ENCODE results near the gene XPO1. TPM values are rescaled to one million over a fixed set of nuclear protein-coding genes. Genes with fewer than 3 reads are reported as not detected.
A peak's percentile ranks its signal among the peaks of the same experiment; 100 is the strongest.

XPO1 gene
- total and polyA plus RNA-seq, 12 donors = 48.6 to 137 (median 79.1) TPM

DNA sequence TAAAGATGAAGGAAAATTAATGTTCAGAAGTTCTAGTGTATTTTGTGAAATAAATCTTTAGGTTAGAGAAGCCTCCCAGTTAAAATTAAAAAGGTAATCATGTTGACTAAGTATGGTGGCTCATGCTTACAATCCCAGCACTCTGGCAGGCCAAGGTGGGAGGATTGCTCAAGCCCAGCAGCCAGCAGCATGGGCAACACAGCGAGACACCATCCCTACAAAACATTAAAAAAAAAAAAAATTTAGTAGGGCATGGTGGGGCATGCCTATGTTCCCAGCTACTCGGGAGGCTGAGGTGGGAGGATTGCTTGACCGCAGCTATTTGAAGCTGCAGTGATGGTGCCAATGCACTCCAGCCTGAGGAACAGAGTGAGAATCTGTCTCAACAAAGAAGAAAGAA is 17.9 kb downstream of the XPO1 start:
- Histone ChIP-seq H3K36me3 (replicated peaks in 1 of 2) (peaks cover 0 to 59% of the 10 kb centered on the region in 2 donors), H3K27ac (no peak overlapping the region), H3K4me3 (no peak overlapping the region), H3K9me3 (replicated peaks in 1 of 3) (no peaks in the 10 kb centered on the region), H3K27me3 (no peaks in the 10 kb centered on the region), H3K4me1 (replicated peaks in 1 of 2) (peaks cover 7% of the 10 kb centered on the region in 2 donors)
- TF ChIP-seq, protein P1, sequence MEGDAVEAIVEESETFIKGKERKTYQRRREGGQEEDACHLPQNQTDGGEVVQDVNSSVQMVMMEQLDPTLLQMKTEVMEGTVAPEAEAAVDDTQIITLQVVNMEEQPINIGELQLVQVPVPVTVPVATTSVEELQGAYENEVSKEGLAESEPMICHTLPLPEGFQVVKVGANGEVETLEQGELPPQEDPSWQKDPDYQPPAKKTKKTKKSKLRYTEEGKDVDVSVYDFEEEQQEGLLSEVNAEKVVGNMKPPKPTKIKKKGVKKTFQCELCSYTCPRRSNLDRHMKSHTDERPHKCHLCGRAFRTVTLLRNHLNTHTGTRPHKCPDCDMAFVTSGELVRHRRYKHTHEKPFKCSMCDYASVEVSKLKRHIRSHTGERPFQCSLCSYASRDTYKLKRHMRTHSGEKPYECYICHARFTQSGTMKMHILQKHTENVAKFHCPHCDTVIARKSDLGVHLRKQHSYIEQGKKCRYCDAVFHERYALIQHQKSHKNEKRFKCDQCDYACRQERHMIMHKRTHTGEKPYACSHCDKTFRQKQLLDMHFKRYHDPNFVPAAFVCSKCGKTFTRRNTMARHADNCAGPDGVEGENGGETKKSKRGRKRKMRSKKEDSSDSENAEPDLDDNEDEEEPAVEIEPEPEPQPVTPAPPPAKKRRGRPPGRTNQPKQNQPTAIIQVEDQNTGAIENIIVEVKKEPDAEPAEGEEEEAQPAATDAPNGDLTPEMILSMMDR (IDR thresholded peaks at IDR 0.05) = no peak
- TF ChIP-seq POLR2A (IDR thresholded peaks at IDR 0.05) = no peak
- DNase-seq = no peak
- WGBS, 4 donors = 91 to 98% (median 94%) methylated on average over 3 of the region's 3 CpGs
- intact Hi-C loops (cut with DNase I) = no loop called here

DNA sequence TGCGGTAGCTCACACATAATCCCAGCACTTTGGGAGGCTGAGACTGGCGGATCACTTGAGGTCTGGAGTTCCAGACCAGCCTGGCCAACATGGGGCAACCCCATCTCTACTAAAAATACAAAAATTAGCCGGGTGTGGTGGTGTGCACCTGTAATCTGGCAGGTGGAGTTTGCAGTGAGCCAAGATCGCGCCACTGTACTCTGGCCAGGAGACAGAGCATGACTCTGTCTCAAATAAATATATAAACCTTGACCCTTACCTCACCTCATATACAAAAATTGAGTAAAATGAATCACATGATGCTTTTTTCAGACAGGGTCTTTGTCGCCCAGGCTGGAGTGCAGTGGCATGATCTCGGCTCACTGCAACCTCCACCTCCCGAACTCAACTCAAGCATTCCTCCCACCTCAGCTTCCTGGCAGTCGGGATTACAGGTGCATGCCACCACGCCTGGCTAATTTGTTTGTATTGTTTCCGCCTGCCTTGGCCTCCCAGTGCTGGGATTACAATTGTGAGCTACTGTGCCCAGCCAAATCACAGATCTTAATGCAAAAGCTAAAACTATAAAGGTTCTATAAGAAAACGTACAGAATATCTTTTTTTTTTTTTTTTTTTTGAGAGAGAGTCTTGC is 25.3 kb downstream of the XPO1 start:
- Histone ChIP-seq H3K4me1 (replicated peaks in 1 of 2) (no peaks in the 10 kb centered on the region), H3K27ac (no peak overlapping the region), H3K27me3 (no peaks in the 10 kb centered on the region), H3K36me3 (replicated peaks in 1 of 2) (peaks cover 0 to 64% of the 10 kb centered on the region in 2 donors), H3K9me3 (replicated peaks in 1 of 3) (no peaks in the 10 kb centered on the region), H3K4me3 (no peak overlapping the region)
- TF ChIP-seq, protein P1 (IDR thresholded peaks at IDR 0.05) = no peak
- no peak for TF ChIP-seq POLR2A (IDR thresholded peaks at IDR 0.05)
- intact Hi-C loops (cut with DNase I) = no loop called here
- 89 to 95% (median 91%) methylated on average over 11 to 12 of the region's 12 CpGs for WGBS, 4 donors
- DNase-seq = no peak

DNA sequence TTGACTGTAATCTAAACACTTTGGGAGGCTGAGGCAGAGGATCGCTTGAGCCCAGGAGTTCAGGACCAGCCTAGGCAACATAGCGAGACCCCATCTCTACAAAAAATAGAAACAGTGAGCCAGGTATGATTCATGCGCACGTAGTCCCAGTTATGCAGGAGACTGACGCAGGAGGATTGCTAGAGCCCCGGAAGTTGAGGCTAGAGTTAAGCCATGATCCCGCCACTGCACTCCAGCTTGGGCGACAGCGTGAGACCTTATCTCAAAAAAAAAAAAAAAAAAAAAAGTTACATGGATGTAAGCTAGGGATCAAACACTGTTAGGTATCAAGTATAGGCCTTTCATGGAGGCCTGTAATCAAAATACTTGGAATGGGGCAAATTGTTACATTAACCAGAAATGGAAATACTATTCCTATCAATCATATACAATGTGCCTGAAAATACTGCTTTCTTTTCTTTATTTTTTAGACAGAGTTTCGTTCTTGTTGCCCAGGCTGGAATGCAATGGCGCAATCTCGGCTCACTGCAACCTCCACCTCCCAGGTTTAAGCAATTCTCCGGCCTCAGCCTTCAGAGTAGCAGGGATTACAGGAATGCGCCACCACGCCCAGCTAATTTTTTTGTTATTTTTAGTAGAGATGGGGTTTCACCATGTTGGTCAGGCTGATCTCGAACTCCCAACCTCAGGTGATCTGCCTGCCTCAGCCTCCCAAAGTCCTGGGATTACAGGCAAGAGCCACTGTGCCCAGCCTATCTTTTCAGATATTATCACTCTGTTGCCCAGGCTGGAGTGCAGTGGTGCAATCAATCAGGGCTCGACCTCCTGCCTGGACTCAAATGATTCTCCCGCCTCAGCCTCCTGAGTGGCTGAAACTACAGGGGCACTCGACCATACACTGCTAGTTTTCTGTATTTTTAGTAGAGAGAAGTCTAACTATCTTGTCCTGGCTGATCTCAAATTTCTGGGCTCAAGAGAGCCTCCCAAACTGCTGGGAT is 27.2 kb downstream of the XPO1 start:
- DNase-seq = peak in 1 of 7 donors; percentile 30
- Histone ChIP-seq H3K27ac (no peak overlapping the region), H3K9me3 (replicated peaks in 1 of 3) (no peaks in the 10 kb centered on the region), H3K4me1 (replicated peaks in 1 of 2) (no peaks in the 10 kb centered on the region), H3K27me3 (no peaks in the 10 kb centered on the region), H3K4me3 (no peak overlapping the region), H3K36me3 (replicated peaks in 1 of 2) (peaks cover 0 to 46% of the 10 kb centered on the region in 2 donors)
- no peak for TF ChIP-seq POLR2A (IDR thresholded peaks at IDR 0.05)
- TF ChIP-seq, protein P1 (IDR thresholded peaks at IDR 0.05) = no peak
- intact Hi-C loops (cut with DNase I) = no loop called here
- WGBS, 4 donors = 91 to 94% (median 93%) methylated on average over 19 of the region's 19 CpGs

GRCh38 chr2:61504949-61505348 is 33.2 kb downstream of the XPO1 start:
- no peak overlapping the region for H3K4me3 ChIP-seq
- H3K27ac ChIP-seq = no peak overlapping the region
- intact Hi-C loops (cut with DNase I) = no loop called here
- H3K9me3 ChIP-seq (replicated peaks in 1 of 3) = no peaks in the 10 kb centered on the region
- H3K36me3 ChIP-seq (replicated peaks in 1 of 2) = peaks cover 0 to 27% of the 10 kb centered on the region in 2 donors
- no peak for DNase-seq
- WGBS, 4 donors = 52 to 76% (median 65%) methylated on average over 2 of the region's 2 CpGs
- H3K4me1 ChIP-seq (replicated peaks in 1 of 2) = peaks cover 0 to 3% of the 10 kb centered on the region in 2 donors
- no peaks in the 10 kb centered on the region for H3K27me3 ChIP-seq
- TF ChIP-seq, protein P1 (IDR thresholded peaks at IDR 0.05) = no peak
- no peak for TF ChIP-seq POLR2A (IDR thresholded peaks at IDR 0.05)
